CD4-positive, alpha-beta T cell treated with Interleukin-17A for 1 hour (primary cell): Measurements from ENCODE around the gene DMAC2L.
A peak's percentile ranks its signal among the peaks of the same experiment; 100 is the strongest.
"Not testable (repeated sequence)": the region's sequence is repeated elsewhere in the genome, so short reads cannot be mapped to it uniquely, and the experiment has no call there.

Experiments used
- DNase-seq: peaks from one replicate; pipeline ENCODE4 v3.0.0-alpha.2; 2020

DMAC2L gene, protein sequence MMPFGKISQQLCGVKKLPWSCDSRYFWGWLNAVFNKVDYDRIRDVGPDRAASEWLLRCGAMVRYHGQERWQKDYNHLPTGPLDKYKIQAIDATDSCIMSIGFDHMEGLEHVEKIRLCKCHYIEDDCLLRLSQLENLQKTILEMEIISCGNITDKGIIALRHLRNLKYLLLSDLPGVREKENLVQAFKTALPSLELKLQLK

GRCh38 chr14:50311972-50312733, at the start of gene DMAC2L, which contains the start of gene L2HGDH:
Gene DMAC2L (plus strand): TSS chr14:50312324. CDS start chr14:50321488, 9,164 bp downstream.
Gene L2HGDH (minus strand): TSS chr14:50312229. CDS start chr14:50312150, 79 bp downstream.
- peak; percentile 90 for DNase-seq

DNA sequence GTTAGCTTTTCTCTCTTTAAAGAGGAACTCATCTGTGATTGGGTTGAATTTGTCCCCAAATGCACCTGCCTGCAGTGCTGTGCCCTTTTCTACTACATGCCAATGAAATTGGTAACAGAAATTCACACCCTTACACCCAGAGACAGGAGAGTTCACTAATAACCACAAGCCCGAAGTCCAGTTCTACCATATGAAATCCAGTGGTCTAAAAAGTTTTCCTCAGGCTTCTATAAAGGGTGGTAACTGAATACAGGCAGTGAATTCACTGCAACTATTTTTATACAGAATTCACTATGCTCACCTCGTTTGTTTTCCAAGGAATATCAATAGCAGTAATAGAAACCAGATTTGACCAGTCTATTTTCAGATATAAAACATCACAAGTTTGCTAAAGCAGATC, 49.3 kb upstream of the DMAC2L start:
- DNase-seq, result no peak

- no peak for DNase-seq
These were observed 48.8 kb upstream of the DMAC2L start for GRCh38 chr14:50263321-50263720.

GRCh38 chr14:50265029-50265428, 47.1 kb upstream of the DMAC2L start:
- no peak for DNase-seq

DNA sequence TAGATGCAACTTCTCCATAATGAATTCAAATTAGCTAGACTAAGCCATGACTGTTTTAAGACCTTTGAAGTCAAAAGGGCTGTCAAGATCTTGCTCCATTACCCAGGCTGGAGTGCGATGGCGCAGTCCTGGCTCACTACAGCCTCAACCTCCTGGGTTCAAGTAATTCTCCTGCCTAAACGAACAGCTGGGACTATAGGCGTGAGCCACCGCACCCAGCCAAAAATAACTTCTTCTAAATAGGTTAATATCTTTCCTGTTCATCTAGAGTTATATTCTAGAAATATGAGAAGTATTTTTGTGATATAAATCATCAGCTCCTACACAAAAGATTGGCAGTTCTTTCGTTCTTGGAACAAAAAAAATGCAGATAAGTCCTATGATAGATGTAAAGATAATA, 41.2 kb upstream of the DMAC2L start:
- DNase-seq, result no peak

- no peak for DNase-seq
These were observed 39.6 kb upstream of the DMAC2L start for GRCh38 chr14:50272498-50272897.

DNA sequence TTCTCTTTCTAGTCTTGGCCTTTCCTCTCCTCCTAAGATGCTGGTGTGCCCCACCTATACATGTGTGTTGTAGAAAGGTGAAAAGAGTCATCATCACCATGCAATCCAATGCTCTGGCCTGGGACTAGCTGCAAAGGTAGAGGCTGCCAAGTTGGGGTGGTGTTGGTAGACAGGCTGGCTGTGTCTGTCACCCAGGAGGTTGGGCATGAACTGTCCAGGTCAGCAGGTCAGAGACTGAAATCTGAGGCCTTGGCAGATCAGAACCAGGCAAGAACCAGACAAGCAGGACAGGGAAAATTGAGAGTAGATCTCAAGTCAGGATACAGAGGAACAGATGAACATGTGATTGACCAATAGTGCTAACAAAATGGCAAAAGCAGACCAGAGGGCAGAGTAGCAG, 26.3 kb upstream of the DMAC2L start:
- DNase-seq, result no peak

DNA sequence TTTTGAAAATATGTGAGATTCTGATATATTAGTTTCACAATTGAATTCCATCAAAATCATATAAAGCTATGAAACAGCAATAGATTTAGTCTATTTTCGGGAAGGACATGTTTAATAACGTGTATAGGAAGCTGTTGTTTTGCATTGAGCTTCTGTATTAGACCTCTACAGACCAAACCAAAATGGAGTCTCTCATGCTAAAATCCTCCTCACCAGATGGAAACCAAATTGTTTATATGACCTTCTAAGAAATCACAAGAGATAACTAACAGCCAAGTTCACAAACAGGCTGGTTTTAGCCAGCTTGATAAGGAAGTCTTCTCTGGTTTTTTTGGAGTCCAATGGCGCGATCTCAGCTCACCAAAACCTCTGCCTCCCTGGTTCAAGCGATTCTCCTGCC, 24.0 kb upstream of the DMAC2L start:
- no peak for DNase-seq

- no peak for DNase-seq
These were observed 21.8 kb upstream of the DMAC2L start for GRCh38 chr14:50290306-50290705.

DNA sequence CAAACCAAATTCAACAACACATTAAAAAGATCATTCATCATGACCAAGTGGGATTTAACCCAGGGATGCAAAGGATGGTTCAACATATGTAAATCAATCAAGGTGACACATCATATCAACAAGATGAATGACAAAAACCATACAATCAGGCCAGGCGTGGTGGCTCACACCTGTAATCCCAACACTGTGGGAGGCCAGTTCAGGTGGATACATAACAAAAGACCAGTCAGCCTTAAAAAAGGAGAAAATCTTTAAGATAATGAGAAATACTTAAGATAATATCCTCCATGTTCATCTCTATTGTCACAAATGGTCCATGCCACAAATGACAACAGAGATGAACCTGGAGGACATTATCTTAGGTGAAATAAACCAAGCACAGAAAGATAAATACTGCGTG, 12.5 kb upstream of the DMAC2L start:
- DNase-seq, result no peak

GRCh38 chr14:50301914-50302313, 10.2 kb upstream of the DMAC2L start:
- DNase-seq, result no peak

- DNase-seq, result no peak
These were observed 8.2 kb upstream of the DMAC2L start for GRCh38 chr14:50303744-50304471.

GRCh38 chr14:50308363-50308915, 3.7 kb upstream of the DMAC2L start:
- DNase-seq, result no peak

- DNase-seq, result no peak
These were observed 1.7 kb upstream of the DMAC2L start for GRCh38 chr14:50310445-50310844.

- DNase-seq, result no peak
These were observed 670 bp upstream of the DMAC2L start for GRCh38 chr14:50311337-50311971.

DNA sequence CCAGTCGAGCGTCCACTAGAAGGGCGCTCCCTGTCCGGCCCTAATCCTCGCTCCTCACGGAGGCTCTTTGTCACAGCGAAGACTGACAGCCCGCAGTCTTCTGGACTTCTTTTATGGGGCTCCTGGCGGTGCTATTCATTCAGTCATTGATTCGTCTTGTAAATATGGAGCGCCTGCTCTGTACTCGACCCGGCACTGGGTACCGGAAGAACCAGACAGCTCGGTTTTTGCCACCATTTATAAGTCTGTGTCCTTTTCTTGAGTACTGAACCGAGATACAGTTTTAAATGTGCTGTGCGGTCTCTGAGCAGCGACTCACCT, 570 bp downstream of the DMAC2L start:
- peak; percentile 73 for DNase-seq

DNA sequence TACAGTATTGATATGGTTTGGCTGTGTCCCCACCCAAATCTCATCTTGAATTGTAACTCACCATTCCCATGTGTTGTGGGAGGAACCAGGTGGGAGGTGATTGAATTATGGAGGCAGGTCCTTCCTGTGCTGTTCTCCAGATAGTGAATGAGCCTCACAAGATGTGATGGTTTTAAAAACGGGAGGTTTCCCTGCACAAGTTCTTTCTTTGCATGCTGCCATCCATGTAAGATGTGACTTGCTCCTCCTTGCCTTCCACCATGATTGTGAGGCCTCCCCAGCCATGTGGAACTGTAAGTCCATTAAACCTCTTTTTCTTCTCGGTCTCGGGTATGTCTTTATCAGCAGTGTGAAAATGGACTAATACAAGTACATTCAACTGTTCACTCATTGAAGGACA, 2.0 kb downstream of the DMAC2L start:
- not testable (repeated sequence) for DNase-seq

GRCh38 chr14:50318031-50318626, 6.0 kb downstream of the DMAC2L start:
- peak; percentile 36 for DNase-seq

DNA sequence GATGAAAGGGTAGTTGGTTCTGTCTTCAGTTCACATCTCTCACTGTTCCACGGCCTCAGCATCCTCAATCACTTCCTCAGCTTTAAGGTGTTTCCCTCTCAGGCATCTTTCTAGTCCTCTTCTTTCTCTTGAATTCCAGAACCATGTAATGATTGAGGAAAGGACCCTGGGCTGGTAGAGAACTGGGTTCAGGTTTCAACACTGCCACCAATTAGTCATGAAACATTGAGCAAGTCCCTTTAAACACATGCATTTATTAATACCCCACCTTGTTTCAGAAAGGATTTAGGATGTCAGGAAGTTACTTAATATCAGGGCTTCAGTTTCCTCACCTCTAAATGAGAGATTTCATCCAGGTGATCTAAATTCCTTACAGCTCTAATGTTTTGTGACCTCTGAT, 7.2 kb downstream of the DMAC2L start:
- DNase-seq, result no peak

DNA sequence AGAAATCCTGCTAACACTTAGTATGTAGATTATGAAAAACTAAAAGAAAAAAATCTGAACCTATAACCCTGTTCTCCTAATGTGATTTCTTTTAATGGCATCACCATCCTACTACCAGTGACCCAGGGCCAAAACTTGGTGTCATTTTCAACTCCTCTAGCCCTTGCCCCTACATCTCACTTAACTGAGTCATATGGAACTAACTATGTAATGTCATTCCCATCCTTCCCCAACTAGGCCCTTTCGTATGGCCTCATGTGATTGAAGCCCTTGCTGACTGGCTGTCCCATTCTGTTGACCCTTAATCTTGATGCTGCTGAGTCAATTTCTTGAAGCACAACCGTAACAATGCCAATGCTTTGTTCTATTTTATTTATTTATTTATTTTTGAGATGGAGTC, 7.6 kb downstream of the DMAC2L start:
- no peak for DNase-seq

DNA sequence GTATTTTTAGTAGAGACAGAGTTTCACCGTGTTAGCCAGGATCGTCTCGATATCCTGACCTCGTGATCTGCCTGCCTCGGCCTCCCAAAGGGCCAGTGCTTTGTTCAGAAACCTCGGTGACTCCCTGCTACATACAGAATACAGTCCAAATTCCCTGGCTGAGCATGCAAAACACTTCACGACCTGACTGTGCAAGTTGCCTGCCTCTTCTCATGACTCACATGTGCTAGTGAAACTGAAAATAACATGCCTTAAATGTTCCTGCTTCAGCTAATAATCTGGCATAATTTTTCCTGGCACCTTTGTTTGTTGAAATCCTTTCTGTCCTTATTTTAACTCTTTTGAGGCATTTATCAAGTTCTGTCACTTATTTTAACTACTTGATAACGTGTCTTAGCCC, 8.2 kb downstream of the DMAC2L start:
- DNase-seq, result no peak

GRCh38 chr14:50321009-50321660, 9.0 kb downstream of the DMAC2L start:
- peak; percentile 89 for DNase-seq
